ENCODE results near the gene PRDM10.

PRDM10 gene

GRCh38 chr11:130008326-130008725, 5.7 kb upstream of the PRDM10 start:
- in situ Hi-C loops (cut with MboI; ENCODE audit: low sequenced_read_pairs), result loop anchor here (10.0 kb wide), 1 partner anchor 126 kb away; no protein-coding TSS in a partner anchor

- in situ Hi-C loops (cut with MboI; ENCODE audit: low sequenced_read_pairs), result loop anchor here (10.0 kb wide), 1 partner anchor 128 kb away; no protein-coding TSS in a partner anchor
These were observed 4.3 kb upstream of the PRDM10 start for GRCh38 chr11:130006929-130007328.

- in situ Hi-C loops (cut with MboI; ENCODE audit: low sequenced_read_pairs), result loop anchor here (10.0 kb wide), 1 partner anchor 131 kb away; no protein-coding TSS in a partner anchor
These were observed 1.0 kb upstream of the PRDM10 start for GRCh38 chr11:130003717-130004001.

- in situ Hi-C loops (cut with MboI; ENCODE audit: low sequenced_read_pairs), result loop anchor here (10.0 kb wide), 1 partner anchor 132 kb away; no protein-coding TSS in a partner anchor
These were observed 446 bp upstream of the PRDM10 start for GRCh38 chr11:130002846-130003716.

- in situ Hi-C loops (cut with MboI; ENCODE audit: low sequenced_read_pairs), result loop anchor here (10.0 kb wide), 1 partner anchor 133 kb away; no protein-coding TSS in a partner anchor
These were observed 929 bp downstream of the PRDM10 start for GRCh38 chr11:130001461-130002351.

- in situ Hi-C loops (cut with MboI; ENCODE audit: low sequenced_read_pairs), result loop anchor here (10.0 kb wide), 1 partner anchor 134 kb away; no protein-coding TSS in a partner anchor
These were observed 2.0 kb downstream of the PRDM10 start for GRCh38 chr11:130000552-130001176.

- in situ Hi-C loops (cut with MboI; ENCODE audit: low sequenced_read_pairs), result no loop called here
These were observed 3.2 kb downstream of the PRDM10 start for GRCh38 chr11:129999407-129999806.

GRCh38 chr11:129998905-129999304, 3.7 kb downstream of the PRDM10 start:
- in situ Hi-C loops (cut with MboI; ENCODE audit: low sequenced_read_pairs), result no loop called here

- in situ Hi-C loops (cut with MboI; ENCODE audit: low sequenced_read_pairs), result no loop called here
These were observed 4.5 kb downstream of the PRDM10 start for GRCh38 chr11:129998107-129998506.

- in situ Hi-C loops (cut with MboI; ENCODE audit: low sequenced_read_pairs), result no loop called here
These were observed 5.1 kb downstream of the PRDM10 start for GRCh38 chr11:129997513-129997912.

GRCh38 chr11:129996113-129996870, 6.3 kb downstream of the PRDM10 start:
- in situ Hi-C loops (cut with MboI; ENCODE audit: low sequenced_read_pairs), result no loop called here

GRCh38 chr11:129995163-129995562, 7.5 kb downstream of the PRDM10 start:
- in situ Hi-C loops (cut with MboI; ENCODE audit: low sequenced_read_pairs), result no loop called here

- in situ Hi-C loops (cut with MboI; ENCODE audit: low sequenced_read_pairs), result no loop called here
These were observed 10.3 kb downstream of the PRDM10 start for GRCh38 chr11:129992161-129992944.

- in situ Hi-C loops (cut with MboI; ENCODE audit: low sequenced_read_pairs), result no loop called here
These were observed 13.4 kb downstream of the PRDM10 start for GRCh38 chr11:129989149-129989813.

GRCh38 chr11:129987950-129988349, 14.7 kb downstream of the PRDM10 start:
- in situ Hi-C loops (cut with MboI; ENCODE audit: low sequenced_read_pairs), result no loop called here

- in situ Hi-C loops (cut with MboI; ENCODE audit: low sequenced_read_pairs), result no loop called here
These were observed 16.8 kb downstream of the PRDM10 start for GRCh38 chr11:129985823-129986222.

- in situ Hi-C loops (cut with MboI; ENCODE audit: low sequenced_read_pairs), result no loop called here
These were observed 22.5 kb downstream of the PRDM10 start for GRCh38 chr11:129980086-129980485.

GRCh38 chr11:129979046-129979605, 23.5 kb downstream of the PRDM10 start:
- in situ Hi-C loops (cut with MboI; ENCODE audit: low sequenced_read_pairs), result no loop called here

- in situ Hi-C loops (cut with MboI; ENCODE audit: low sequenced_read_pairs), result no loop called here
These were observed 24.2 kb downstream of the PRDM10 start for GRCh38 chr11:129978447-129978846.
